Upper lobe of right lung (tissue), 1 donor: ENCODE data around the gene NHSL1. TPM values are rescaled to one million over a fixed set of nuclear protein-coding genes. Genes with fewer than 3 reads are reported as not detected.

ENCODE experiments used
- ATAC-seq: fragments of 200-7000 bp; cut with Tn5 transposase; one replicate; pipeline ENCODE4 v1.9.1; 2020; ENCODE audit warnings: mild to moderate bottlenecking, moderate library complexity
- DNase-seq: peaks from one replicate; pipeline ENCODE4 v3.0.0-alpha.2; 2020
- H3K27ac ChIP-seq: fragments of 200-600 bp; one replicate; pipeline ENCODE4 v1.8.0; 2022
- H3K27me3 ChIP-seq: fragments of 200-600 bp; one replicate; pipeline ENCODE4 v1.8.0; 2022; ENCODE audit warnings: mild to moderate bottlenecking
- H3K36me3 ChIP-seq: fragments of 200-600 bp; one replicate; pipeline ENCODE4 v1.8.0; 2022
- H3K4me1 ChIP-seq: fragments of 200-600 bp; one replicate; pipeline ENCODE4 v1.8.0; 2022
- H3K4me3 ChIP-seq: fragments of 200-600 bp; one replicate; pipeline ENCODE4 v1.8.0; 2022; ENCODE audit warnings: mild to moderate bottlenecking
- H3K9me3 ChIP-seq: fragments of 200-600 bp; one replicate; pipeline ENCODE4 v1.8.0; 2022
- intact Hi-C: fragments of 100-400 bp; cut with DNase I; formaldehyde crosslinking; loops from one replicate; pipeline ENCODE4 v1.11.0; 2022
- total RNA-seq: library from RNA; stranded (reverse); fragmentation: NEBNext Ultra II Directional; extraction: Animal tissue kit (Norgen Biotek cat#: 25700); gene quantifications from one replicate; pipeline ENCODE4 v1.2.1, GENCODE V29; 2021
- TF ChIP-seq, protein P1 (sequence below): fragments of 200-600 bp; IDR thresholded peaks from one replicate; pipeline ENCODE4 v1.8.0; 2022; ENCODE audit warnings: antibody characterized with exemption
- donor health status: DM: no; HTN: yes; CAD: no; lungs with severe emphysema.

The NHSL1 gene
- total RNA-seq, 1 donor from 2014 or later, result 69.5 TPM

DNA sequence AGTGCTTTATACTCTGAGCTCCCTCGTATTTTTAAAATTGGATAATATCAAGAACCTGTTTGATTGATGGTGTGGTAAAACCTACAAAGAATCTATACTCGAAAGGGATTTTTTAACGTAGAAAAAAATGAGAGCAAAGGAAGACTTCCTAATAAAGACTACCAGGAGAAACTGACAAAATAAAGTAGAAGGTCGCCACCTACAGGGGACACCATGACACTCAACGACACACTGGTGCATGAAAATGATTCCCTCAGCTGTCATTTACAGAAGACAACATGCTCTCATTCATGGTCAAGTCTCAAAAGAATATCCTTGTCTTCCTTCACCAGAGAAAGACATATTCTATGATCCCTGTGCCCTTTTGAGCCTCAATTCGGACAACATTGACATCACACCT is 10.1 kb upstream of the NHSL1 start:
- intact Hi-C loops, result no loop called here
- no peaks in the 10 kb centered on the region for H3K36me3 ChIP-seq
- H3K4me1 ChIP-seq, result peaks cover 10% of the 10 kb centered on the region
- no peaks in the 10 kb centered on the region for H3K27me3 ChIP-seq
- ATAC-seq (peak; percentile 78), DNase-seq (no peak)
- H3K4me3 ChIP-seq, result no peak overlapping the region
- no peaks in the 10 kb centered on the region for H3K9me3 ChIP-seq
- TF ChIP-seq, protein P1, sequence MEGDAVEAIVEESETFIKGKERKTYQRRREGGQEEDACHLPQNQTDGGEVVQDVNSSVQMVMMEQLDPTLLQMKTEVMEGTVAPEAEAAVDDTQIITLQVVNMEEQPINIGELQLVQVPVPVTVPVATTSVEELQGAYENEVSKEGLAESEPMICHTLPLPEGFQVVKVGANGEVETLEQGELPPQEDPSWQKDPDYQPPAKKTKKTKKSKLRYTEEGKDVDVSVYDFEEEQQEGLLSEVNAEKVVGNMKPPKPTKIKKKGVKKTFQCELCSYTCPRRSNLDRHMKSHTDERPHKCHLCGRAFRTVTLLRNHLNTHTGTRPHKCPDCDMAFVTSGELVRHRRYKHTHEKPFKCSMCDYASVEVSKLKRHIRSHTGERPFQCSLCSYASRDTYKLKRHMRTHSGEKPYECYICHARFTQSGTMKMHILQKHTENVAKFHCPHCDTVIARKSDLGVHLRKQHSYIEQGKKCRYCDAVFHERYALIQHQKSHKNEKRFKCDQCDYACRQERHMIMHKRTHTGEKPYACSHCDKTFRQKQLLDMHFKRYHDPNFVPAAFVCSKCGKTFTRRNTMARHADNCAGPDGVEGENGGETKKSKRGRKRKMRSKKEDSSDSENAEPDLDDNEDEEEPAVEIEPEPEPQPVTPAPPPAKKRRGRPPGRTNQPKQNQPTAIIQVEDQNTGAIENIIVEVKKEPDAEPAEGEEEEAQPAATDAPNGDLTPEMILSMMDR, result peak; percentile 58
- no peak overlapping the region for H3K27ac ChIP-seq

DNA sequence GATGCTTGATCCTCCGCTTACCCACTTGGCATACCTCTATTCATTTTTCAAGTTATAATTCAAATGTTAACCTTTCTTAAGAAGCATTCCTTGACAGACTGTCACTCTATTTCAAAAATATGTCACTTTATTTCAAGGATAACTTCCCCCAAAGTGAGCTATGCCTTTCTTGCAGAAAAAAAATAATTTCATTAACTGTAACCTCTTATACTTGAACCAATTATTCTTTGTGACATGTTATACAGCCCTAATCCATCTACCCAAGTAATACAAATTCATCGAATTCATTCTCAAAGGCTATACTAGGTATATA is 9.3 kb upstream of the NHSL1 start:
- H3K27ac ChIP-seq, result no peak overlapping the region
- no peaks in the 10 kb centered on the region for H3K36me3 ChIP-seq
- intact Hi-C loops, result no loop called here
- no peaks in the 10 kb centered on the region for H3K27me3 ChIP-seq
- no peak overlapping the region for H3K4me3 ChIP-seq
- ATAC-seq (no peak), DNase-seq (no peak)
- TF ChIP-seq, protein P1, result no peak
- H3K9me3 ChIP-seq, result no peaks in the 10 kb centered on the region
- peaks cover 10% of the 10 kb centered on the region for H3K4me1 ChIP-seq

DNA sequence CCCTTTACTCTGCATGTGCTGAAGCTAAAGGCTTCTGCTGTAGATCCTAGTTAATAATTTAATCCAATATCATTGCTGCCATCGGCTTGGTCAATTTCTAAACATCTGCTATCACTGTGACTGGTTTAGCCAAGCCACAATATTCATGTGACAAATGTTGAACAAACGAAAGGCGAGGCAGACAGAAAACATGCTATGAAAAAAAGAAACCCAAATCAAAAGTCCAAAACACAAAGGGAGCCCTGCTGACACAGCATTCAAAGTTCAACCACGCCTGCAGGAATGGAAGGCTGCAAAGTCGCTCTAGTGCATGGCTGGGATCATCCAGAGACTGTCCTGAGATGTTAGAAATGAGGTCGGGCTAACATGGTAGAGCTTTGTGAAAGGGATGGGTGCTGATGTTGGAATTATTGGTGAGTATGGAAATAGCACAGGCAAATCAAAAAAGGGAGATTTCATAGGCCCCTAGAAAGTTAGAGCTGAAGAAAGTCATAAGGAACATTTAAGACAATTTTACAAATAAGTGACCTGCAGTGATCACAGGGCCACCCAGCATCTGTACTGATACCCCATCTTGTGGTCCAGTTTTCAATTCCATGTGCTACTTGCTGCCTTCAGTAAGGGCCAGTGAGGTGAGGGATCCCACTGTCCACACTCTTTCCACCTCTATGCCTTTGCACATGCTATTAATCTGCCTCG is 8.8 kb upstream of the NHSL1 start:
- no peaks in the 10 kb centered on the region for H3K9me3 ChIP-seq
- no peaks in the 10 kb centered on the region for H3K27me3 ChIP-seq
- no peak for ATAC-seq
- intact Hi-C loops, result no loop called here
- TF ChIP-seq, protein P1, result no peak
- no peak overlapping the region for H3K27ac ChIP-seq
- no peak for DNase-seq
- peaks cover 10% of the 10 kb centered on the region for H3K4me1 ChIP-seq
- H3K4me3 ChIP-seq, result no peak overlapping the region
- H3K36me3 ChIP-seq, result no peaks in the 10 kb centered on the region

GRCh38 chr6:138504764-138505689 is 5.7 kb upstream of the NHSL1 start:
- H3K9me3 ChIP-seq, result no peaks in the 10 kb centered on the region
- ATAC-seq (no peak), DNase-seq (no peak)
- intact Hi-C loops, result no loop called here
- TF ChIP-seq, protein P1, result no peak
- H3K36me3 ChIP-seq, result no peaks in the 10 kb centered on the region
- H3K27ac ChIP-seq, result no peak overlapping the region
- no peak overlapping the region for H3K4me3 ChIP-seq
- H3K4me1 ChIP-seq, result peaks cover 10% of the 10 kb centered on the region
- H3K27me3 ChIP-seq, result no peaks in the 10 kb centered on the region

GRCh38 chr6:138503881-138504680 is 4.8 kb upstream of the NHSL1 start:
- H3K36me3 ChIP-seq, result no peaks in the 10 kb centered on the region
- H3K4me1 ChIP-seq, result peaks cover 14% of the 10 kb centered on the region
- ATAC-seq (no peak), DNase-seq (no peak)
- H3K4me3 ChIP-seq, result no peak overlapping the region
- no peaks in the 10 kb centered on the region for H3K9me3 ChIP-seq
- TF ChIP-seq, protein P1, result no peak
- no peaks in the 10 kb centered on the region for H3K27me3 ChIP-seq
- intact Hi-C loops, result no loop called here
- H3K27ac ChIP-seq, result no peak overlapping the region
